Measurements from ENCODE around the gene RIC8B. TPM values are rescaled to one million over a fixed set of nuclear protein-coding genes. Genes with fewer than 3 reads are reported as not detected.
A peak's percentile ranks its signal among the peaks of the same experiment; 100 is the strongest.

The RIC8B gene
- total RNA-seq, 4 donors from 2014 or later, result 10.5 to 19.5 (median 16.6) TPM

GRCh38 chr12:106804668-106805067 is 30.2 kb downstream of the RIC8B start:
- DNase-seq, result no peak
- peaks cover 0 to 10% (median 0%) of the 10 kb centered on the region in 4 donors for H3K4me1 ChIP-seq
- in situ Hi-C loops (cut with MboI; ENCODE audit: low pct_ligation_motif_present in 1 of 4, low pct_unique_long_range_greater_than_20kb in 1 of 4, low sequenced_read_pairs in 3 of 4) (no loop called here), intact Hi-C loops (cut with DNase I; ENCODE audit: low total_unique reads) (no loop called here)
- no peak for TF ChIP-seq POLR2A (IDR thresholded peaks at IDR 0.05)
- no peak for TF ChIP-seq POLR2AphosphoS5 (IDR thresholded peaks at IDR 0.05)
- TF ChIP-seq, protein P1, sequence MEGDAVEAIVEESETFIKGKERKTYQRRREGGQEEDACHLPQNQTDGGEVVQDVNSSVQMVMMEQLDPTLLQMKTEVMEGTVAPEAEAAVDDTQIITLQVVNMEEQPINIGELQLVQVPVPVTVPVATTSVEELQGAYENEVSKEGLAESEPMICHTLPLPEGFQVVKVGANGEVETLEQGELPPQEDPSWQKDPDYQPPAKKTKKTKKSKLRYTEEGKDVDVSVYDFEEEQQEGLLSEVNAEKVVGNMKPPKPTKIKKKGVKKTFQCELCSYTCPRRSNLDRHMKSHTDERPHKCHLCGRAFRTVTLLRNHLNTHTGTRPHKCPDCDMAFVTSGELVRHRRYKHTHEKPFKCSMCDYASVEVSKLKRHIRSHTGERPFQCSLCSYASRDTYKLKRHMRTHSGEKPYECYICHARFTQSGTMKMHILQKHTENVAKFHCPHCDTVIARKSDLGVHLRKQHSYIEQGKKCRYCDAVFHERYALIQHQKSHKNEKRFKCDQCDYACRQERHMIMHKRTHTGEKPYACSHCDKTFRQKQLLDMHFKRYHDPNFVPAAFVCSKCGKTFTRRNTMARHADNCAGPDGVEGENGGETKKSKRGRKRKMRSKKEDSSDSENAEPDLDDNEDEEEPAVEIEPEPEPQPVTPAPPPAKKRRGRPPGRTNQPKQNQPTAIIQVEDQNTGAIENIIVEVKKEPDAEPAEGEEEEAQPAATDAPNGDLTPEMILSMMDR (IDR thresholded peaks at IDR 0.05), result no peak
- TF ChIP-seq EP300 (IDR thresholded peaks at IDR 0.05; ENCODE audit: low read depth), result no peak
- no peaks in the 10 kb centered on the region for H3K27me3 ChIP-seq
- WGBS, 2 donors (ENCODE audit: low coverage in 1 of 2), result 39 to 45% methylated on average over 2 to 3 of the region's 3 CpGs
- peak overlapping the region in 2 of 4 donors; percentile 57 to 64 for H3K27ac ChIP-seq
- H3K36me3 ChIP-seq, result peaks cover 0 to 9% (median 0%) of the 10 kb centered on the region in 4 donors
- no peaks in the 10 kb centered on the region for H3K9me3 ChIP-seq
- H3K4me3 ChIP-seq, result no peak overlapping the region

DNA sequence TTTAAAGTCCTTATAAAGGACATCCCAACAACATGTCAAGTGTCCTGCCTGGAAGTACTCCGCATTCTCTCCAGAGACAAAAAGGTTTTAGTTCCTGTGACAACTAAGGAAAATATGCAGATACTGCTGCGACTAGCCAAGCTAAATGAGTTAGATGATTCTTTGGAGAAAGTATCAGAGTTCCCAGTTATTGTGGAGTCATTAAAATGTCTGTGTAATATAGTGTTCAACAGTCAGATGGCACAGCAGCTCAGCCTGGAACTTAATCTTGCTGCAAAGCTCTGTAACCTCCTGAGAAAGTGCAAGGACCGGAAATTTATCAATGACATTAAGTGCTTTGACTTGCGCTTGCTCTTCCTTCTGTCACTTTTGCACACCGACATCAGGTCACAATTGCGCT is 40.2 kb downstream of the RIC8B start:
- H3K9me3 ChIP-seq, result no peaks in the 10 kb centered on the region
- WGBS, 2 donors (ENCODE audit: low coverage in 1 of 2), result 63 to 81% methylated on average over 5 to 6 of the region's 6 CpGs
- H3K27ac ChIP-seq, result peak overlapping the region in 2 of 4 donors; percentile 14 to 19
- no peak for DNase-seq
- TF ChIP-seq POLR2AphosphoS5 (IDR thresholded peaks at IDR 0.05) (peak in 2 of 3 donors; percentile 26 to 47), EP300 (IDR thresholded peaks at IDR 0.05; ENCODE audit: low read depth) (no peak)
- in situ Hi-C loops (cut with MboI; ENCODE audit: low pct_ligation_motif_present in 1 of 4, low pct_unique_long_range_greater_than_20kb in 1 of 4, low sequenced_read_pairs in 3 of 4) (no loop called here), intact Hi-C loops (cut with DNase I; ENCODE audit: low total_unique reads) (no loop called here)
- H3K4me3 ChIP-seq, result no peak overlapping the region
- H3K27me3 ChIP-seq, result no peaks in the 10 kb centered on the region
- no peaks in the 10 kb centered on the region for H3K36me3 ChIP-seq
- H3K4me1 ChIP-seq, result peaks cover 0 to 17% (median 0%) of the 10 kb centered on the region in 4 donors

DNA sequence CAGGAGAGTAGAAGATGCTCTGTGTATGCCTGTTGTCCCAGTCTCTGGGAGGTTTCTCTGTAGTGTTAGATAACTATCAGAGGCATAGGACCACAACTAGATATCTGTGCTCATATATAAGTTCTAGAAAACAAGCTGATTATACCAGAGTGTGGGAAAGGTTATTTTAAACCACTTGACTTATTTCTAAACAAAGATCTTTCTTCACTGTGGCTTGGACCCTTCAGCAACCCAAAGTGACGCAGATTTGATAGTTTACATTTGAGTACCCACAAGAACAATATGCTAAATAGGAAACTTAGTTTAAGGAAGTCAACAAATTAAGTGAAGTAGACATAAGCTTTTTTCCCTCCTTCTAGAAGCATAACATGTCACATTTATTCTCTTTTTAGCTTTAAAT is 41.3 kb downstream of the RIC8B start:
- Histone ChIP-seq H3K9me3 (no peaks in the 10 kb centered on the region), H3K4me3 (no peak overlapping the region), H3K36me3 (no peaks in the 10 kb centered on the region), H3K27me3 (no peaks in the 10 kb centered on the region), H3K27ac (no peak overlapping the region), H3K4me1 (peaks cover 0 to 17% (median 0%) of the 10 kb centered on the region in 4 donors)
- in situ Hi-C loops (cut with MboI; ENCODE audit: low pct_ligation_motif_present in 1 of 4, low pct_unique_long_range_greater_than_20kb in 1 of 4, low sequenced_read_pairs in 3 of 4) (no loop called here), intact Hi-C loops (cut with DNase I; ENCODE audit: low total_unique reads) (no loop called here)
- TF ChIP-seq POLR2A (IDR thresholded peaks at IDR 0.05), result no peak
- TF ChIP-seq EP300 (IDR thresholded peaks at IDR 0.05; ENCODE audit: low read depth), result no peak
- TF ChIP-seq, protein P1 (IDR thresholded peaks at IDR 0.05), result no peak
- TF ChIP-seq POLR2AphosphoS5 (IDR thresholded peaks at IDR 0.05), result no peak
- no peak for DNase-seq
- 80 to 83% methylated on average over 1 of the region's 1 CpG for WGBS, 2 donors (ENCODE audit: low coverage in 1 of 2)

GRCh38 chr12:106816231-106816630 is 41.7 kb downstream of the RIC8B start:
- DNase-seq, result no peak
- Histone ChIP-seq H3K27ac (no peak overlapping the region), H3K9me3 (no peaks in the 10 kb centered on the region), H3K36me3 (no peaks in the 10 kb centered on the region), H3K4me1 (peaks cover 0 to 17% (median 0%) of the 10 kb centered on the region in 4 donors), H3K4me3 (no peak overlapping the region), H3K27me3 (no peaks in the 10 kb centered on the region)
- TF ChIP-seq POLR2AphosphoS5 (IDR thresholded peaks at IDR 0.05) (no peak), EP300 (IDR thresholded peaks at IDR 0.05; ENCODE audit: low read depth) (no peak), POLR2A (IDR thresholded peaks at IDR 0.05) (no peak)
- TF ChIP-seq, protein P1 (IDR thresholded peaks at IDR 0.05), result no peak
- 79 to 87% methylated on average over 2 of the region's 2 CpGs for WGBS, 2 donors (ENCODE audit: low coverage in 1 of 2)
- intact Hi-C loops (cut with DNase I; ENCODE audit: low total_unique reads), result no loop called here
- in situ Hi-C loops (cut with MboI; ENCODE audit: low pct_ligation_motif_present in 1 of 4, low pct_unique_long_range_greater_than_20kb in 1 of 4, low sequenced_read_pairs in 3 of 4), result no loop called here

GRCh38 chr12:106819991-106820390 is 45.5 kb downstream of the RIC8B start:
- DNase-seq, result no peak
- no peak overlapping the region for H3K4me3 ChIP-seq
- WGBS, 2 donors (ENCODE audit: low coverage in 1 of 2), result 90 to 100% methylated on average over 1 of the region's 1 CpG
- no peaks in the 10 kb centered on the region for H3K27me3 ChIP-seq
- H3K9me3 ChIP-seq, result no peaks in the 10 kb centered on the region
- no peak overlapping the region for H3K27ac ChIP-seq
- in situ Hi-C loops (cut with MboI; ENCODE audit: low pct_ligation_motif_present in 1 of 4, low pct_unique_long_range_greater_than_20kb in 1 of 4, low sequenced_read_pairs in 3 of 4) (no loop called here), intact Hi-C loops (cut with DNase I; ENCODE audit: low total_unique reads) (no loop called here)
- H3K36me3 ChIP-seq, result peaks cover 0 to 3% (median 0%) of the 10 kb centered on the region in 4 donors
- TF ChIP-seq POLR2AphosphoS5 (IDR thresholded peaks at IDR 0.05), result no peak
- no peak for TF ChIP-seq EP300 (IDR thresholded peaks at IDR 0.05; ENCODE audit: low read depth)
- TF ChIP-seq, protein P1 (IDR thresholded peaks at IDR 0.05), result no peak
- peaks cover 0 to 6% (median 0%) of the 10 kb centered on the region in 4 donors for H3K4me1 ChIP-seq

Measured in transverse colon (tissue), 4 donors.